ENCODE data around the gene ABCC6. TPM values are rescaled to one million over a fixed set of nuclear protein-coding genes. Genes with fewer than 3 reads are reported as not detected.
"Not testable (repeated sequence)": the region's sequence is repeated elsewhere in the genome, so short reads cannot be mapped to it uniquely, and the experiment has no call there.

Gene ABCC6
- total RNA-seq, 1 experiment from 2014 or later = 1.1 TPM

- H3K9ac ChIP-seq (ENCODE audit: extremely low read depth, insufficient read length, low read length) = not testable (repeated sequence)
- H3K27ac Mint-ChIP-seq = peak overlapping the region in 2 of 3 experiments; percentile 80 to 88; a peak in 3 of 7 replicates
Observed at GRCh38 chr16:16104132-16104803, 119.0 kb downstream of the ABCC6 start.

More at GRCh38 chr16:16104132-16104803, 119.0 kb downstream of the ABCC6 start:
- H4K91ac ChIP-seq (ENCODE audit: insufficient read length, low read depth, low read length); H4K8ac ChIP-seq (replicated peaks; ENCODE audit: insufficient read length, low read depth, low read length); H3K27me3 Mint-ChIP-seq (ENCODE audit: low read depth); H3K4me1 Mint-ChIP-seq; H2BK20ac ChIP-seq (ENCODE audit: low read depth, low read length, poor library complexity, severe bottlenecking); H3K79me1 ChIP-seq (ENCODE audit: insufficient read depth, low read depth, low read length, poor library complexity, severe bottlenecking); H4K5ac ChIP-seq (ENCODE audit: insufficient read length, low read depth, low read length); H3K23ac ChIP-seq (ENCODE audit: insufficient read length, low read depth, low read length); H3K27ac ChIP-seq (ENCODE audit: insufficient read length, low read depth, low read length); H3K4me1 ChIP-seq (ENCODE audit: insufficient read depth, low read length); H3K56ac ChIP-seq (ENCODE audit: insufficient read length, low read depth, low read length); H3K4me3 Mint-ChIP-seq; H3K14ac ChIP-seq (ENCODE audit: insufficient read depth, low read length); H3K79me2 ChIP-seq (ENCODE audit: insufficient read depth, low read length); H3K4ac ChIP-seq (ENCODE audit: low read depth, low read length); H3K18ac ChIP-seq (ENCODE audit: insufficient read length, low read depth, low read length); H3K4me2 ChIP-seq (ENCODE audit: insufficient read depth, insufficient read length, low read length); H2BK15ac ChIP-seq (ENCODE audit: low read depth, low read length); H3K23me2 ChIP-seq (ENCODE audit: insufficient read length, low read depth, low read length, poor library complexity, severe bottlenecking); H2BK120ac ChIP-seq (ENCODE audit: low read depth, low read length, poor library complexity, severe bottlenecking); H3K9me3 Mint-ChIP-seq; H2AK5ac ChIP-seq (ENCODE audit: insufficient read length, low read length); H2BK5ac ChIP-seq (ENCODE audit: insufficient read length, low read length); H3K27me3 ChIP-seq (ENCODE audit: insufficient read depth, low read length); H4K20me1 ChIP-seq (ENCODE audit: control insufficient read depth, insufficient read depth, insufficient read length); H2BK12ac ChIP-seq (ENCODE audit: insufficient read length, low read depth, low read length); H3T11ph ChIP-seq (ENCODE audit: low read length); DNase-seq; H3K9me3 ChIP-seq (ENCODE audit: control insufficient read depth, low read depth, low read length); H2AFZ ChIP-seq (ENCODE audit: low read length): not testable (repeated sequence)
- peaks cover 33 to 65% (median 65%) of the 10 kb centered on the region in 3 experiments; a peak in 6 of 7 replicates for H3K36me3 Mint-ChIP-seq (ENCODE audit: insufficient read depth in 1 of 3, low read depth in 3 of 3)
- WGBS (ENCODE audit: extremely low coverage, insufficient read length, low lambda C conversion rate) = no CpG with 5 or more reads among the region's 16 CpGs
